Stimulated activated CD8-positive, alpha-beta memory T cell treated with anti-CD3 and anti-CD28 coated beads, Interleukin-7, amount 100 ng/mL, for 4 hours (primary cell): ENCODE measurements around the gene RBM47.

ENCODE experiments used
- DNase-seq, 2 donors: peaks; one replicate each; pipeline ENCODE4 v3.0.0-alpha.2; 2020; ENCODE audit warnings: low read depth in 2 of 2

The RBM47 gene

DNA sequence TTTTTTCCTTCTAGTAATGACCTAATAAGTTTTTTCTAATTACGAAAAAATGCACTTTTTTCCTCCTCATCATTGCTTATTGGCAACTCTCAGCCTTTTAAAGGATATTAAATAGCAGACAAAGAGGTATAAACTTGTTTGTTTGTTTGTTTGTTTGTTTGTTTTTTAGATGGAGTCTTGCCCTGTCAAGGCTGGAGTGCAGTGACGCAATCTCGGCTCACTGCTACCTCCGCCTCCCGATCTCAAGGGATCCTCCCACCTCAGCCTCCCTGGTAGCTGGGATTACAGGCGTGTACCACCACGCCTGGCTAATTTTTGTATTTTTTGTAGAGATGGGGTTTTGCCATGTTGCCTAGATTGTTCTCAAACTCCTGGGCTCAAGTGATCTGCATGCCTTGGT is 6.0 kb downstream of the RBM47 start:
- DNase-seq: no peak

- DNase-seq: no peak
These were observed 6.8 kb downstream of the RBM47 start for GRCh38 chr4:40622913-40623312.

- no peak for DNase-seq
These were observed 7.8 kb downstream of the RBM47 start for GRCh38 chr4:40621592-40622512.

- no peak for DNase-seq
These were observed 8.5 kb downstream of the RBM47 start for GRCh38 chr4:40621229-40621591.

DNA sequence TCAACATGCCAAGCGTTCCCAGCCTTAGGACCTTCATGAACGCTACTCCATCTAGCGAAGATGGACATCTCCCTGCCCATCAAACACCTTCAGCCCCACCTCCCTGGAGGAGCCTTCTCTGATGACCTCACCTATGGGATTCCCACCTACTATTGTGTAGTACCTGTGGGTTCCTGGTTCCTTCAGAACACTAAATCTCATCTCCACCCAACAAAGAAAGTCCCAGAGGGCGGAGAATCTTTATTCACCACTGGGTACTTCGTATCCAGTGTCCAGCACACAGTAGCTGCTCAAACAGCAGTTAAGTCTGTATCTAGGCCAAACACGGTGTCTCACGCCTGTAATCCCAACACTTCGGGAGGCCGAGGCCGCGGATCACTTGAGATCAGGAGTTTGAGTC is 10.1 kb downstream of the RBM47 start:
- DNase-seq: no peak

- no peak for DNase-seq
These were observed 11.8 kb downstream of the RBM47 start for GRCh38 chr4:40617872-40618271.

DNA sequence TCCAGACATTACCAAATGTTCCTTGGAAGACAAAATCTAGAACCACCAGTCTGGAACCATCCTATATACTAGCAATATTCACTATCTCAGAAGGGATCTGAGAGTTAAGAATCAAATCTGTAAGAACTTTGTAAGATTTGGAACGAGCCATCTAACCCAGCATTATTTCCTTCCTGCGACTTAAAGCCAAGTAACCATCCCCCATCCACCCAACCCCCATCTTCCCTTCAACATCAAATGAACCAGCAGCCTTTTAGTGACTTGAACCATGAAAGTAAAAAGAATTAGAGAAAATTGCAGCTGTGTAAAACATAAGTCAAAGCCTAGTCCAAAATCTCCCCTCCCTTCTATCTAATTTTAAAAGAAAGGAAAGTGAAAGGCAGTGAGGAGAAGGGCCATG is 15.6 kb downstream of the RBM47 start:
- no peak for DNase-seq

- no peak for DNase-seq
These were observed 16.2 kb downstream of the RBM47 start for GRCh38 chr4:40613456-40613855.

DNA sequence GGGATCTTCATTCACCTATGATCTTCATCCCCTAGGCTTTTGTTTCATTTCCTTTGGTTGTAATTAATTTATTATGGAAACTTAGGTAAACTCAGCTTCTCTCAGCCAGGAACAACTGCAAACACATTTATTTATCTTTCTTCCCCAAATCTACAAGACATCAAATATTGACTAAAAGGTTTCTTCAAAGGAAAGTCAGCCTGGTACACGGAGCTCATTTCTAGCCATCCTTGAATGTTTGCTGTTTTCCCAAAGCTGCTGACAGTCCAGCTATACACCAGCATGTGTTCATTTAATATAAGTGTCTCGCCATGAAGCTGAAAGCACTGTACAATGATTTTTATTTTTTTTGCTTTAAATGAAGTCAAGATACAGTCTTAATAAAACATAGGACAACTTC is 16.8 kb downstream of the RBM47 start:
- DNase-seq: no peak

- no peak for DNase-seq
These were observed 17.4 kb downstream of the RBM47 start for GRCh38 chr4:40612283-40612682.

- DNase-seq: no peak
These were observed 21.0 kb downstream of the RBM47 start for GRCh38 chr4:40608628-40609027.

- DNase-seq: no peak
These were observed 22.4 kb downstream of the RBM47 start for GRCh38 chr4:40607221-40607620.

DNA sequence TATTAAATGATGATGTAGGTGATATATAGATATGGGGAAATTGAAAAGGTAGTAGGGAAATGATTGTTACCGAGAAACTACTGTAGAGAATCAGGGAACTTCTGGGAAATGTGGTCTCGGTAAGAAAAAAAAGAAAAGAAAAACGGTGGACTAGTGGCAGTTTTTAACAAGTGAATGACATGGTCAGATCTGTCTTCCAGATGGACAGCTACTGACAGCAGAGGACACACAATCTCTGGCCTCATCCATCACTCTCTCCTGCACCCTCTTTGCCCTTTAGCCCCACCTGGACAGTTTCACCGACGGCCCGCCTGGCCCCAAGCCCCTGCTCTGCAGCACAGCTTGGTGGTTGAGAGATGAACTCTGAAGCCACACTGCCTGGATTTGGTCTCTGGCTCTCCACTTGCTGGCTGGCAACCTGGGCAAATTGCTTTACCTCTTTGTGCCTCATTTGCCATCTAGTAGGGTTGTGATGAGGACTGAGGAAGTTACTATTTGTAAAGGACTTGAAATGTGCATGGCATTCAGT is 23.4 kb downstream of the RBM47 start:
- DNase-seq: no peak

DNA sequence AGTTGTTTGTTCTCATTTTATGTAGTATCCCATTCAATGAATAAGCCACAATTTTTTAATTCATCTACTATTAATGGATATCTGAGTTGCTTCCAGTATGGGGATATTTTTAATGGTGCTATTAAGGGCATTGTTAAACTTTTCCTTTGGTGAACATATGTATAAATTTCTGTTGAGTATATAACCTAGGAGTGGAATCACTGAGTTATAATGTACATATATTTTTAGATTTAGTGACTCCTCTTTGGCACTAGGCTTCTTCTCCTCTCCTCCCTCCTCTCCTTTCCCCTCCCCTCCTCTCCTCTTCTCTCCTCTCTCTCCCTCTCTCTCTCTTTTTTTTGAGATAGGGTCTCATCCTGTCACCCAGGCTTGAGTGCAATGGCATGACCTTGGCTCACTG is 26.4 kb downstream of the RBM47 start:
- DNase-seq: no peak

GRCh38 chr4:40601641-40602040 is 28.0 kb downstream of the RBM47 start:
- DNase-seq: no peak

DNA sequence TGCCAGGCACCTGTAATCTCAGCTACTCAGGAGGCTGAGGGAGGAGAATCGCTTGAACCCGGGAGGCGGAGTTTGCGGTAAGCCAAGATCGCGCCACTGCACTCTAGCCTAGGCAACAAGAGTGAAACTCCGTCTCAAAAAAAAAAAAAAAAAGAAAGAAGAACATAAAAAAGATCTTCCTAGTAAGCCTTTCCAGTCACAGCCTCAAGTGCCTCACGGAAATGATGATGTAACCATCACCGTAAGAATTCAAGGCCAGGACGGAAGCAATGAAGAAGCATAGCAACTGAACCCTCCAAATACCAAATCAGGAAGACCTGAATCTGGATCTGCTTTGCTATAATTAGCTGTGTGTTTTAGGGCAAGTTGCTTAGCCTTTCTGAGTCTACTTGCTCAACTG is 28.8 kb downstream of the RBM47 start:
- DNase-seq: no peak

DNA sequence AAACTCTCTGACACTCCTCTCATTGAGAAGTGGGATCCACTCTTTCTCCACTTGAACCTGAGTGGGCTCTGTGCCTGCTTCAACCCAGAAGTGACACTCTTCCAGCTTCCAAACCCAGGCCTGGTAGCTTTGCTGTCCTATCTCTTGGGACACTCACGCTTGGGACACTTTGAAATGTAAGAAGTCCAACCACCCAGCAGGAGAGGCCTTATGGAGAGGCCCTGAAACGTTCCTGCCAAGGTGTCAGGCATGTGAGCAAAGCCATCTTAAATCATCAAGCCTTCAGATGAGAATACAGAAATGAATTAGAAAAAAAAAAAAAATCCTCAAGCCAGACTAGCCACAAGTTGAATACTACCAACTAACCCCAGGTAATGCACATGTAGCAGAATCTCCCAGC is 30.2 kb downstream of the RBM47 start:
- no peak for DNase-seq

- DNase-seq: no peak
These were observed 33.1 kb downstream of the RBM47 start for GRCh38 chr4:40596522-40596921.

- no peak for DNase-seq
These were observed 33.7 kb downstream of the RBM47 start for GRCh38 chr4:40595981-40596380.

- no peak for DNase-seq
These were observed 35.1 kb downstream of the RBM47 start for GRCh38 chr4:40594261-40595178.

DNA sequence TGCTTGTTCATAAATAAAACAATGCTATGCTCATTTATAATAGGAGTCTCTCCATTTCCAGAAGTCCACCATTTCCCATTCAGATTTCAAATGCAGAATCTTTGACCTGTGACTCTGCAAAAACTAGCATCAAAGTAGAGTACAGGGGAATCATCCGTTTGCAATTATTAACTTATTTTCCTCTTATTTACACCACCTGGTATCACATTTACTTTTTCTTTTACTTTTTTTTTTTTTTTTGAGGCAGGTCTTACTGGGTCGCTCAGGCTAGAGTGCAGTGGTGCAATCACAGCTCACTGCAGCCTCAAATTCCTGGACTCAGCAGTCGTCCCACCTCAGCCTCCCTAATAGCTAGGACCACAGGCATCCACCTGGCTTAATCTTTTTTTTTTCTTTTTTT is 37.6 kb downstream of the RBM47 start:
- no peak for DNase-seq

DNA sequence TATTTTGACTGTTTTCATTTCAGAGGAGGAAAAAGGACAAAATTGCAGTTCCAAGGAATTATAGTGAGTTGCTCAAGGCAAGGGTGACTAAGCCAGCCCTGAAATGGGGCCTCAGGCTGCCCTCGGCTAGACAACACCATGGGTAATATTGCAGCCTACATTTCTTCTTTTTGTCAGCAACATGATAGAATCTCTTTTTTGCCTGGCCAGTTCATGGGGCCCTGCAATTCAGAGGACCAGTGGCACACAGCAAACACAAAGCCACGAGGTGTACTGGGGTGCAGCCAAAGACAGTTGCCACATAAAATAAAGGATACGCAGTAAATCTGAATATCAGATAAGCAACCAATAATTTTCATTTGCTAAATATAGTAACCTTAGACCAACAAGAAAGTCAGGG is 41.8 kb downstream of the RBM47 start:
- DNase-seq: no peak

DNA sequence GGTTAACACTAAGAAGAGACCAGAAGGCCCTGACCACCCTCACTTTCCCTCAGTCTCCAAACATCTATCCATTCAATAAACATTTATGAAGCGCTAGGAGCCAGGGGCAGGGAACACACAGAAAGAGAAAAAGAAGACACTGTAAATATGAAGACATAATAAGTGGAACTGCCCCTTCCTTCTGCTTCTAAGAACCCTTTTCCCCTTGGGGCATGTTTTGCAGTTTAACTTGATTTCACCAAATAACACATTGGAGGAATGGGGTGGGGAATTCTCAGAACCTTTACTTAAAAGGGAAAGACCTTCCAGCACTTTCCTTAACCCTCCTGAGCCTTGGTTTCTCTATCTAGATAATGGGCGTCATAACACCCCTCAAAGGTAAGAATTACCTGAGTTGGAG is 42.3 kb downstream of the RBM47 start:
- no peak for DNase-seq
